HG02852 (cell line): Measurements from ENCODE around the gene RBM10.
A peak's percentile ranks its signal among the peaks of the same experiment; 100 is the strongest.

Source experiments
- ATAC-seq: cut with Tn5 transposase; IDR thresholded peaks from one replicate; pipeline ENCODE4 v1.9.1; 2021; ENCODE audit warnings: mild to moderate bottlenecking, moderate library complexity; ENCODE audit not compliant: unreplicated experiment

Gene RBM10

GRCh38 chrX:47174846-47175587 is 30.0 kb downstream of the RBM10 start:
- no peak for ATAC-seq

- no peak for ATAC-seq
Observed at GRCh38 chrX:47175588-47175980, 30.6 kb downstream of the RBM10 start.

- ATAC-seq: no peak
Observed at GRCh38 chrX:47176101-47176740, 31.2 kb downstream of the RBM10 start.

DNA sequence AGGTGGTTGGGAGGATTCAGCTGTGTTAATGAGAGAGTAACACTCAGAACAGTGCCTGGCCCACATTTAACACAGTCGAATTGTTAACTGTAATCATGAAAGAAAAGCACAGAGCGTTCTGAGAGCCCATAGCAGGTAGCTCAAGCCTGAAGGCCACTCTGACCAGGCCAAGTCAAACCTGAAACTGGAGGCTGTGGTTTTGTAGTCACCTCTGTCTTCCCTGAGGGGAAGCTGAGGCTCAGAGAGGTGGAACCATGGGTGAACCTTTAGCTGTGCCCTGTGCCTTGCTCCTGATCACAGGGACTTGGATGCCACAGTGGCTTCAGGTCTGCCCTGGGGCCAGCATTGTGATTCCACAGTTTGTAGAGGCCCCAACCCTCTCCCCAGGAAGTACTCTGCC is 32.1 kb downstream of the RBM10 start:
- ATAC-seq: no peak

DNA sequence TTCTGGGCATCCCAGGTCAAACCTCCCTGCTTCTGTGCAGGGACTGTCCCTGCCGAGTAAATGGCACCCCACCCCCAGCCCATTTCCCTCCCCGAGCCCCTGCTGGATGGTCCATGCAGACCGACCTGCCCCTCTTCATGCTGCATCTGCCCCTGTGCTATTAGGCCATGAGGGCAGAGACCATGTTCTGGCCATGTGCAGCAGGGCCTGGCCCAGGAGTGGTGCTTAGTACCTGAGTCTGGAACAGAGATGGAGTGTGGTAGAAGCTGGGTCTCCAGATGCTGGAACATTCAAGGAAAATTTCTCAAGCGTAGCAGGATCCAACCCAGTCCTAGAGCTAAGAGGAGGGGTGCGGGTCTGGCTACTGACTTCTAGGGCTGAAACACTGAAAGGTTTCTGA is 33.3 kb downstream of the RBM10 start:
- ATAC-seq: no peak

DNA sequence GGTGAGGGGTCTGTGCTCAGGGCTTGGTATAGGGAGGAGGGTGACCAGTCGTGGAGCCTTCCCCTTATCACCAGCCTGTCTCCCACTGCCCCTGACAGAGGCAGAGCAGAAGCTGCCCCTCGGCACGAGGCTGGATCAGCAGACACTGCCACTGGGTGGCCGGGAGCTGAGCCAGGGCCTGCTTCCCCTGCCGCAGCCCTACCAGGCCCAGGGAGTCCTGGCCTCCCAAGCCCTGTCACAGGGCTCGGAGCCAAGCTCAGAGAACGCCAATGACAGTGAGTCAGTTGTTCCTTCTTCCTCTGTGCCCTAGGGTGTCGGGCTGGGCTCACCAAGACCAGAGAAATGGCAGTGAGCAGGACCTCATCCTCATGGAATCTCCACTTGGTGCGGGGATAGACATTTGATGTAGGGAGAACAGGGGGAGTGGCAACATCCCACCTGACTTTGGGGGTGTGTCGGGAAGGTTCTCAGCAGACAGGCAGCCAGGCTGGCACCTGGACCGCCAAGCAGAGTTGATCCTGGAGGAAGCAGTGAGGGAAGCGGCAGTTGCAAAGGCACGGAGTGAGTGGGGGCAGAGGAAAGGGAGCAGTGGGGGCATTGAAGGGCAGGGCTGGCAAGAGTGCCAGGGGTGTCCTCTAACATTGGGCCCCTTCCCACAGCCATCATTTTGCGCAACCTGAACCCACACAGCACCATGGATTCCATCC is 34.4 kb downstream of the RBM10 start:
- no peak for ATAC-seq

DNA sequence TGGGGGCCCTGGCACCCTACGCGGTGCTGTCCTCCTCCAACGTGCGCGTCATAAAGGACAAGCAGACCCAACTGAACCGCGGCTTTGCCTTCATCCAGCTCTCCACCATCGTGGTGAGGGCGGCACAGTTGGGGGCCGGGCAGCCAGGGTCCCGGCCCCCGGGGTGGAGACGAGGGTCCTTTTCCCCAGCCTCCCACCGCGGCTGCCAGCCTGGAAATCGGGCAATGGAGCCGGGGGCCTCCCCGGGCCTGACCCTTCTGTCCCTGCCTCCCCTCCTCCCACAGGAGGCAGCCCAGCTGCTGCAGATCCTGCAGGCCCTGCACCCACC is 34.9 kb downstream of the RBM10 start:
- ATAC-seq: no peak

DNA sequence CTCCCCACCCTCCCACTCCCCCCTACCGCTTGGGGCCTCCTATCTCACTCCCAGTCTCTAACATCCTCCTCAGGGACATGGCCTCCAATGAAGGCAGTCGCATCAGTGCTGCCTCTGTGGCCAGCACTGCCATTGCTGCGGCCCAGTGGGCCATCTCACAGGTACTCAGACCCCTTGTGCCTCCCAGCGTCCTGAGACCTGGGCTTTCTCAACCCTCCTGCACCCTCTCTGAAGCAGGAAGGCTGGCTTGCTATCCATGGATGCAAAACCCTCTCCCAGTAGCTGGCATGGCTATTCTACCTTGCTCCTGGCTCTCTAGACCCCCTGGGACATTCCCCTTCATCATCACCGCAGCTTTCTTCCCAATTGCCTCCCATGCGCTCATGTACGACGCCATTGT is 35.3 kb downstream of the RBM10 start:
- no peak for ATAC-seq

DNA sequence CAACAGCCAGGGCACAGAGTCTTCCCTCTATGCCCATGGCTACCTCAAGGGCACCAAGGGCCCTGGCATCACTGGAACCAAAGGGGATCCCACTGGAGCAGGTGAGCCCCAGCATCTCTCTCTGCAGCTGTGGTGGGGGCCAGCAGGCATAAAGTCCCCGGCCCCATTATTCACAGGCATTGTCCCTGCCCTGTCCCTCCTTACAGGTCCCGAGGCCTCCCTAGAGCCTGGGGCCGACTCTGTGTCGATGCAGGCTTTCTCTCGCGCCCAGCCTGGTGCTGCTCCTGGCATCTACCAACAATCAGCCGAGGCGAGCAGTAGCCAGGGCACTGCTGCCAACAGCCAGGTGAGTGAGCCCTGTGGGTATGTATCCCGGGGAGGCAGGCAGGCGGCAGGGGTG is 36.3 kb downstream of the RBM10 start:
- ATAC-seq: no peak

DNA sequence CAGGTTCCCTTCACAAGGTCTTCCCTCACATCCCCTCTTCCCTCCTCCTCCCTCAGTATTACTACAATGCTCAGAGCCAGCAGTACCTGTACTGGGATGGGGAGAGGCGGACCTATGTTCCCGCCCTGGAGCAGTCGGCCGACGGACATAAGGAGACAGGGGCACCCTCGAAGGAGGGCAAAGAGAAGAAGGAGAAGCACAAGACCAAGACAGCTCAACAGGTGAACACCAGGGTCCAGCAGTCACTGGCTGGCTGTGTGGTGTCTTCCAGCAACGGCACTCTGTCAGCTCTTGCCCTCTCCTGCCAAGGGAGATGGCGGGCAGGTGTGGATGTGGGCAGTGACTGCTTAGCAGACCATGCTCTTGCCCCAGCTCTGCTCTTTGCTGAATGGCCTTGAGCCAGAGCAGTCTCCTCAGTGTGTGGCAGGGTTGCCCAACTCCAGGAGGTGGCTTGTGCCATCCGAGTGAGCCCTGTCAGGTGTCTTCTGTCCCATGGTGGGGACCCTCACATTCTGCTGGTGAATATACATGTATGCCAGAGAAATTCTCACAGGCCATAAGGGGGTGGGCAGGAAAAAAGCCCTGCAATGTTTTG is 37.2 kb downstream of the RBM10 start:
- ATAC-seq: no peak

DNA sequence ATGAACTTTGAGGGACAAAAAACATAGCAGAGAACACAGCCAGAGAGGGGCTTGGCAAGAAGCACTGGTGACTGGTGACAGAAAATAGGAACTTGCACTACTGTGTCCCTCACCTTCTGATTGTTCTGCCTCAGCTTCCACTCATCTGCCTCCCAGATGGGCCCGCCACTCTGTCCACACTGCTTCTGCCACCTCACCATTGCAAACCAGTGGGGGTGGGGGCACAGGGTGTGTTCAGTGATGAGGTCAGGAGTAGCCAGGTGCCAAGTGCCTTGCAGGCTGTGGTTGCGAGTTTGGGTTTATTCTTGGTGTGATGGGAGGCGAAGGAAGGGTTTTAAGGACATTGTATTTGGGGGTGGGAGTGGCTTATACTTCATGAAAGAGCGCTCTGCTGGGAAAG is 39.5 kb downstream of the RBM10 start:
- no peak for ATAC-seq

DNA sequence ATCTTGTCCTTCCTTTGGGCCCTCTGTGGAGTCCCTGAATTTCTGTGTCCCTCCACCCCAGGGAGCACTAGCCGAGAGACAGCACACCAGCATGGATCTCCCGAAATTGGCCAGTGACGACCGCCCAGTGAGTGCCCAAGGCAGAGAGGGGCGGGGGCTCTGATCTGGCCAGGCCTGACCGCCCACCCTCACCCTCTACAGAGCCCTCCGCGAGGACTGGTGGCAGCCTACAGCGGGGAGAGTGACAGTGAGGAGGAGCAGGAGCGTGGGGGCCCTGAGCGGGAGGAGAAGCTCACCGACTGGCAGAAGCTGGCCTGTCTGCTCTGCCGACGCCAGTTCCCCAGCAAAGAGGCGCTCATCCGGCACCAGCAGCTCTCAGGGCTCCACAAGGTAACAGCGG is 40.2 kb downstream of the RBM10 start:
- ATAC-seq: no peak

DNA sequence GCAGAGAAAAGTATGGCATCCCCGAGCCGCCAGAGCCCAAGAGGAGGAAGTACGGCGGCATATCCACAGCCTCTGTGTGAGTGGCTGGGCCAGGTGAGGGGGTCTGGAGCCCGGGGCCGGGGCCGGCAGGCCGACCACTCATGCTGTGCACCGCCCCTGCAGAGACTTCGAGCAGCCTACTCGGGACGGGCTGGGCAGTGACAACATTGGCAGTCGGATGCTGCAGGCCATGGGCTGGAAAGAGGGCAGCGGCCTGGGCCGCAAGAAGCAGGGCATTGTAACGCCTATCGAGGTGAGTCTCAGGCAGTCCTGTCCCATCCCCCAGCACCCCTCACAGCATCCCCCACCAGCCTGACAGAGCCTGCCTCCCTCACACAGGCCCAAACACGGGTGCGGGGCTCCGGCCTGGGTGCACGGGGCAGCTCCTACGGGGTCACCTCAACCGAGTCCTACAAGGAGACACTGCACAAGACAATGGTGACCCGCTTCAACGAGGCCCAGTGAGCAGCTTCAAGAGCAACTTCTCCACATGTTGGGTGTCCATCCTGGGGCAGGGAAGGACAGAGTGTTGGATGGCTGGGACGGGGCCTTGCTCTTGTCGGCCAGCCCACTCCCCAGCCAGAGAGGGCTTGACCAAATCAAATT is 41.2 kb downstream of the RBM10 start:
- no peak for ATAC-seq

GRCh38 chrX:47187106-47187677 is 42.2 kb downstream of the RBM10 start:
- no peak for ATAC-seq

GRCh38 chrX:47189906-47190305 is 44.9 kb downstream of the RBM10 start:
- no peak for ATAC-seq

DNA sequence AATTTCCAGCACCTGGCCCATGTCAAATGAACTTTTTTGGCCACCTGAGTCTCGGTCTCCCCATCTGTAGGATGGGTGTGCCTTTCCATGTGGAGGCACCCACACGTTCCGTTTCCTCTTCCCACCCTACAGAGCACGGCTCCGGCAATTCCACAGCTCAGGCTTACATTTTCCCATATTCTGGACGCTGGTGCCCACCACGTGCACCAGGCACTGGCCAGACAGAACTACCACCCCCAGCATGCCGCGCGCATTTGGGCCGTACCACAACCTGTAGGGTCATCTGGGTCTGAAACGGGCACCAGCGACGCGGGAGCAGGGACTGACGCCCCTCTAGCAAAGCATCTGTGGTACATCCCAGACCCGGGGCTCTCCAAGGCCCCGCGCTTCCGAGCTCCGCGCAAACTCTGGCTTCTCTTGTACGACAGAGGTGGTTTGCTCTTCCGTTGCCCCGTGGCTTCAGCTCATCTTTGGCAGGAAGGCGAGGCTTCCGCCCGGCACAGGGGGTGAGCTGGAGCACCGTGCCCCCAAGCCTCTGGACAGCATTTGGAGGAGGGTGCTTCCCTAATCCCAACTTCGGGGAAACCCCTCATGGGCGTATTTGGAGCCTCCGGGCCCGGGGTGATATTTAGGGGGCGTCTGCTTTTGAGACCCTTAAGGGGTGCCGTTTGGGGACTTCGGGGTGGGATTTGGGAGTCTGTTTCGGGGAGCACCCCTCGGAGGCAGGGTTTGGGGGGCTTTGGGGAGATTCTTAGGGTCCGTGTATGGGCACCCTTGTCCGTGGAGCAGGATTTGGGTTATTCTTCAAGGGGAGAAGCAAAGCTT is 45.6 kb downstream of the RBM10 start:
- peak; percentile 39 for ATAC-seq

- no peak for ATAC-seq
Observed at GRCh38 chrX:47191331-47191730, 46.3 kb downstream of the RBM10 start.

DNA sequence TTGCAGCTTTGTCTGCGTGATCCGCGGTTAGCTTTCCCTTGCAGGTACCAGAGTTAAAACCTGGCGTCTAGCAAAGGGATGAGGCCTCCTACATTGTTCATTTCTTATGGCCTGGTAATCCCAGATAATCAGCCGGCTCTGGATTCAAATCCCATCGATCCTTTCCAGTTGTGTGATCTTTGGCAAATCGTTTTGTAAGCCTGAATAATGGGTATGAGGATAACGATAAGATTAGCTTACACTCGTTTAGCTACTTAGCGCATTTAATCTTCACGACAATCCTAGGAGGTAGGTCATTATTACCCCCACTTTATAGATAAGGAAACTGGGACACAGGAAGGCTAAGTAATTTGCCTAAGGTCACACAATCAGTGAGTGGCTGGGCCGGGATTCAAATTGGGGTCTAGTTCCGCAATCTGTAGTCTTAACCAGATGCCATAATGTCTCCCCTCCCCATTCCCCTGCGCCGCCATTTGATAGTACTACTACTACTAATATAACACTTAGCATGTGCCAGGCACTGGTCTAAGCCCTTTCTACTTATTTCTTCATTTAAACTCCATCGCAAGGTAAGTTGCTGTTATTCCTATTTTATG is 46.9 kb downstream of the RBM10 start:
- ATAC-seq: no peak

- peak; percentile 85 for ATAC-seq
Observed at GRCh38 chrX:47193475-47194193, 48.6 kb downstream of the RBM10 start, which contains the start of gene UBA1. Gene UBA1 (plus strand): TSS chrX:47193829. CDS start chrX:47198803, 4,974 bp downstream.
